HG02763 (cell line): Measurements from ENCODE around the gene PFKL.

Source experiments
- ATAC-seq: cut with Tn5 transposase; IDR thresholded peaks from one replicate; pipeline ENCODE4 v1.9.1; 2021; ENCODE audit warnings: mild to moderate bottlenecking, moderate library complexity; ENCODE audit not compliant: unreplicated experiment

PFKL gene

DNA sequence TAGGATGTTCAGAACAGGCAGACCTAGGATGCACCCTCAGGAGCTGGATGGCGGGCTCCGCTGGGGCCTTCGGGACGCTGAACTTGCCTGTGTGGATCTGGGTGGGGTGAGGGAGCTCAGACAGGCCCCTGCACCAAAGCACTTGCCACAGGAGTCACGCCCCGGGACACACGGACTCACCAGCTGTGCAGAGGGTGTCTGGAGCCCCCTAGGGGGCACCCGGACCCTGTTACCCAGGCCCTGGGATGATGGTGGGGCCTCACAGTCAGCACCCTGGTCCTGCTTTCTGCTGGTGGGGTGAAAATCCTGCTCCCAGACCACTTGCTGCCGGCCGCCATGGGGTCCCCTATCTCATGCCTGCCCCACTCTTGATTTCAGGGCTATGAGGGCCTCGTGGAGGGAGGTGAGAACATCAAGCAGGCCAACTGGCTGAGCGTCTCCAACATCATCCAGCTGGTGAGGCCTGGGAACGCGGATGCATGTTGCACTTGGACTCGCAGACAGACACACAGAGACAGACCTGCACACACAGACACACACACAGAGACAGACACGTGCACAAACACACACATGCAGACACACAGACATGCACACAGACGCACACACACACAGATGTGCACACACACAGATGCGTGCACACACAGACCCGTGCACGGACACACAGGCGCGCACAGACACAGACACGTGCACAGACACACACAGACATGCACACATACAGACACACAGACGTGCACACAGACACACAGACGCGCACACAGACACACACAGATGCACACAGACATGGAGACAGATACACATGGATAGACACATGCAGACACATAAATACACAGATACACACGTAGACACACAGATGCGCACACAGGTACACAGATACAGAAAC is 11.0 kb downstream of the PFKL start:
- no peak for ATAC-seq

- ATAC-seq, result no peak
Measured at GRCh38 chr21:44312089-44312488, 12.2 kb downstream of the PFKL start.

GRCh38 chr21:44312716-44313115 is 12.9 kb downstream of the PFKL start:
- no peak for ATAC-seq

GRCh38 chr21:44313451-44313850 is 13.6 kb downstream of the PFKL start:
- no peak for ATAC-seq

GRCh38 chr21:44314128-44314527 is 14.3 kb downstream of the PFKL start:
- ATAC-seq, result no peak

DNA sequence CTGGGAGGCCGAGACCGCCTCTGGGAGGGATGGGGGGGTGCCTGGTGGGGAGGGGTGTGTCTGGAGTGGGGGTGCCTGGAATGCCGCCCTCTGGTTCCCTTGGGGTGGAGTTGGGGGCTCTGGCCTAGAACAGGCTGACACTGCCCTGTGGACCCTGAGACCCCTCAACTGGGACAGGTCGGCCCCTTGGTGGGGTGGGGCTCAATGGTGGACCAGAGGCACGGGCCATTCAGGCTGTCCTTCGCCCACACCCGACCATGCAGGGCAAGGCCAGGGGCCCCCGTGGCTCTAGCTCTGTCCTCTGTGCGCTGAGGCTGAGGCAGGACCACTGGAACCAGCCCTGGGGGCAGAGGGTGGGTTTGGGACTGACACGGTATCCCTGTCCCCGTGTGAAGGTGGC is 14.7 kb downstream of the PFKL start:
- no peak for ATAC-seq

GRCh38 chr21:44315691-44316203 is 15.9 kb downstream of the PFKL start:
- no peak for ATAC-seq

GRCh38 chr21:44316277-44316900 is 16.5 kb downstream of the PFKL start:
- ATAC-seq, result no peak

GRCh38 chr21:44317241-44317782 is 17.5 kb downstream of the PFKL start:
- ATAC-seq, result no peak

DNA sequence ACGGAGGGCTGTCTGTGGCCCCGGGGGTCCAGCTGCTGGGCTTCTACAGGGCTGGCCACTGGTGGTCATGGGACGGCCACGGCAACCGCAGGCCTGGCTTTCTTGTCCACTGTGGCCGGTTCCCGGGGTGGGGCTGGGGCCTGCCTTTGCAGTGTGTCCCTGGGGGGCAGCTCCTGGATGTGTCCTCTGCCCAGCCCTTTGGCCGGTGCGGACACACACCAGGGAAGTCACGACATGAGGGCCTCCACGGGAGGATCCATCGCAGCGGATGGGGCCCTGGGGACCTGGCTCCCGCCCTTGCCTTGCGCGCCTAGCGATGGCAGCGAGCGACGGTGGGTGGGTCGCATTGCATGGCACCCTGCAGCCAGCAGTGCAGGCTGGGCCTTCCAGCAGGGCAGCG is 18.0 kb downstream of the PFKL start:
- no peak for ATAC-seq

DNA sequence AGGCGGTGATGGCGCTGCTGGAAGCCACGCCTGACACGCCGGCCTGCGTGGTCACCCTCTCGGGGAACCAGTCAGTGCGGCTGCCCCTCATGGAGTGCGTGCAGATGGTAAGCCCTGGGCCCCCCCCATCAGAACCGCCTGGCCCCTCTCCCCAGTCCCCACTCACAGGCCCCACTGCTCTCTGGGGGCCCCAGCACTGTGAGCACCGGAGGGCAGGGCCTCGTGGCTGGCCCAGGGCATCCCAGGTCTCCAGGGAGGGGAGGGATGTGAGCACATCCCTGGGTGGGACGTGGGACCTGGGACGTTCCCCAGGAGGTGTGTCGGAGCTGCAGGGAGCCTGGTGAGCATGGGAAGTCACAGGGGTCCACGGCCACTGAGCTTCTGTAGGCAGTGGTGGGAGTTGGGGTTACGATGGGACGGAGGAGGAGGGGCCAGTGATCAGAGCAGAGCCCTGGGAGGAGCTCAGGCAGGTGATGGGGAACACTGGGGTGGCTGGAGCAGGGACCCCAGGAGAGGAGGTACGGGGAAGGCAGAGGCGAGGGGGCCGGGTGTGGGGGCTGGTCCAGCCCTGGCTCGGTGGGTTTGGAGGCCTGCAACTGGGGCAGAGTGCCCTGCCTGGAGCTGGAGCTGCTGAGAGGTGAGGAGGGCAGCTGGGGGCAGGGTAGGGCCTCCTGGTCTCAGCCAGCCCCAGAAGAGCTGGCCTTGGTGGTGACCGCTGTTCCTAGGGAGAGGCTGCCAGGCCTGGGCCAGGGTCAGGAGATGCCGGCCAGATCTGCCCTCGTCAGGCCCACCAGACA is 18.8 kb downstream of the PFKL start:
- ATAC-seq, result no peak

- no peak for ATAC-seq
Measured at GRCh38 chr21:44319407-44320065, 19.7 kb downstream of the PFKL start.

DNA sequence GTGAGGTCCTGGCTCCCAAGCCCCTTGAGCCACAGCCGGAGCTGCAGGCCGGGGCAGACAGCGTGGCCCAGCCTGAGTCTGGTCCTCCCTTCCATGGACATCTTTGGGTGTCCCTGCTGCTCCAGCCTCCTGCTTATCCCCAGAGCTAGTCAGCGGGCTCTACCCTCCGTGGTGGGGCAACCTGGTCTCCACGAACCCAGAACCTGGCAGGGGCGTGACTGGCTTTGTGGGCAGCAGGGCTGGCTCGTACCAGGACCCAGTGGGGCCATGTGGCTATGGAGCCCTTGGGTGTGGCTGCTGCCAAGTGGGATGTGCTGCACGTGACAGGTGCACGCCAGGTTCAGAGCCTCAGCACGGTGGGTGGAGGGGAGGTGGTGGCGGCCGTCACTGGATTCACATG is 21.0 kb downstream of the PFKL start:
- no peak for ATAC-seq

DNA sequence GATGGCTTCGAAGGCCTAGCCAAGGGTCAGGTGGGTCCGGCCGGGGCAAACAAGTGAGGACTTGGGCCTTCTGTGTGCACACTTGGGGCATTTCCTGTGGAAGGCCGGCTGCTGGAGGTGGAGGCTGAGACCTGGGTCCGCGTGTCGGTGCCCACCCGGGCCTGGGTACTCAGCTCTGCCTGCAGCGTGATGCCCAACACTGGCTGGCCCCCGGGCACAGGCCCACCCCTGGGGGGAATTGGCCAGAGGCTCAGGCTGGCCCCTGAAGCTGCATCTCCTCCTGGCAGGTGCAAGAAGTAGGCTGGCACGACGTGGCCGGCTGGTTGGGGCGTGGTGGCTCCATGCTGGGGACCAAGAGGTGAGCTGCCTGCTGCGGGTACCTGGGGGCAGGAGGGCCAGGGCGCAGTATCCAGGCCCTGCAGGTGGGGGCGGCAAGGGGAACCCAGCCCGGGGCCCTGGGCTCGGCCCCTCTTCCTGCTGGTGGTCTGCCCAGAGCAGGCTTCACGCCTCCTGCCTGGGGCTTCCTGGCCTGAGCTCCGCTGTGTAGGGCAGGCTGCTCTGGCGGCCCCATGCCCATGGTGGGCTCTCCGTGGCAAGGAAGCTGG is 22.1 kb downstream of the PFKL start:
- no peak for ATAC-seq

- ATAC-seq, result no peak
Measured at GRCh38 chr21:44322621-44323325, 22.9 kb downstream of the PFKL start.

DNA sequence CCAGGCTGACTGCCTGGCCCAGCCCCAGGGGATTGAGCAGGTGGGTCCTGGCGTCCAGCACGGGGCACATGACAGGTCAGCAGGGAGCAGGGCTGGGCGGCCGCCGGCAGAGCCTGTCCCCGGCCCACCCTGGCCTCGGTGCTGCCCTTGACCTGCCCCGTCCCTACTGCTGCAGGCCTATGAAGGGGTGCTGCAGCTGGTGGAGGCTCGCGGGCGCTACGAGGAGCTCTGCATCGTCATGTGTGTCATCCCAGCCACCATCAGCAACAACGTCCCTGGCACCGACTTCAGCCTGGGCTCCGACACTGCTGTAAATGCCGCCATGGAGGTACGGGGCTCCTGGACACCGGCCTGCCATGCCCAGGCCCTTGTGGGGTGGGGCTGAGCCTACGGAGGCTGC is 23.7 kb downstream of the PFKL start:
- no peak for ATAC-seq

GRCh38 chr21:44324106-44324853 is 24.4 kb downstream of the PFKL start:
- ATAC-seq, result no peak

GRCh38 chr21:44324854-44325107 is 24.9 kb downstream of the PFKL start:
- no peak for ATAC-seq
